ENCODE measurements around the gene ABCA7.

GRCh38 chr19:1010586-1011510 lies 29.1 kb upstream of the ABCA7 start:
- no peak for TF ChIP-seq POLR2A (IDR thresholded peaks at IDR 0.05)
- no peak for TF ChIP-seq CTCF (IDR thresholded peaks at IDR 0.05)
